ENCODE data around the gene MICU1. TPM values are rescaled to one million over a fixed set of nuclear protein-coding genes. Genes with fewer than 3 reads are reported as not detected.

The MICU1 gene
- total RNA-seq, 1 experiment from 2014 or later, result 46.9 TPM

GRCh38 chr10:72425133-72425532 lies 200.7 kb downstream of the MICU1 start:
- Histone ChIP-seq H3K4me3 (ENCODE audit: low read depth in 2 of 2, low read length in 2 of 2) (no peak overlapping the region), H3K9me3 (ENCODE audit: control insufficient read depth, insufficient read depth, low read depth, low read length) (no peaks in the 10 kb centered on the region), H3K27ac (ENCODE audit: low read length) (no peak overlapping the region), H3K4me1 (ENCODE audit: control insufficient read depth, insufficient read depth, low read length) (no peaks in the 10 kb centered on the region), H3K27me3 (ENCODE audit: control insufficient read depth, insufficient read depth, low read length) (no peaks in the 10 kb centered on the region), H3K36me3 (ENCODE audit: control insufficient read depth, insufficient read depth, low read length) (no peaks in the 10 kb centered on the region)
- no peak for TF ChIP-seq SIN3A (IDR thresholded peaks at IDR 0.05; ENCODE audit: borderline replicate concordance, insufficient read depth, low read depth, low read length)
- no peak for TF ChIP-seq TCF7L2 (IDR thresholded peaks at IDR 0.05; ENCODE audit: low read depth, low read length)
- TF ChIP-seq CTCF (IDR thresholded peaks at IDR 0.05), result no peak
- no peak for TF ChIP-seq REST (IDR thresholded peaks at IDR 0.05; ENCODE audit: insufficient read depth in 1 of 2, low read depth in 2 of 2, low read length in 1 of 2)
- TF ChIP-seq POLR2AphosphoS5 (IDR thresholded peaks at IDR 0.05; ENCODE audit: low read depth, low read length), result no peak
- intact Hi-C loops (cut with micrococcal nuclease; ENCODE audit: unreplicated experiment) (no loop called here), in situ Hi-C loops (cut with HindIII; ENCODE audit: low pct_unique_long_range_greater_than_20kb, low sequenced_read_pairs) (no loop called here)
- no peak for ATAC-seq
- POLR2A ChIA-PET, result no interaction called here
- CTCF ChIA-PET, result no interaction called here
- DNase-seq (ENCODE audit: low read depth, low spot score), result no peak
- no TSS peak for BruUV-seq (replicated peaks)

- TF ChIP-seq TCF7L2 (IDR thresholded peaks at IDR 0.05; ENCODE audit: low read depth, low read length) (no peak), REST (IDR thresholded peaks at IDR 0.05; ENCODE audit: insufficient read depth in 1 of 2, low read depth in 2 of 2, low read length in 1 of 2) (no peak), CTCF (IDR thresholded peaks at IDR 0.05) (no peak), SIN3A (IDR thresholded peaks at IDR 0.05; ENCODE audit: borderline replicate concordance, insufficient read depth, low read depth, low read length) (no peak)
- DNase-seq (ENCODE audit: low read depth, low spot score) (no peak), ATAC-seq (no peak)
- BruUV-seq (replicated peaks), result no TSS peak
- no peaks in the 10 kb centered on the region for H3K27me3 ChIP-seq (ENCODE audit: control insufficient read depth, insufficient read depth, low read length)
- in situ Hi-C loops (cut with HindIII; ENCODE audit: low pct_unique_long_range_greater_than_20kb, low sequenced_read_pairs) (no loop called here), intact Hi-C loops (cut with micrococcal nuclease; ENCODE audit: unreplicated experiment) (no loop called here)
- H3K36me3 ChIP-seq (ENCODE audit: control insufficient read depth, insufficient read depth, low read length), result no peaks in the 10 kb centered on the region
- H3K9me3 ChIP-seq (ENCODE audit: control insufficient read depth, insufficient read depth, low read depth, low read length), result no peaks in the 10 kb centered on the region
- no peak overlapping the region for H3K4me3 ChIP-seq (ENCODE audit: low read depth in 2 of 2, low read length in 2 of 2)
- H3K27ac ChIP-seq (ENCODE audit: low read length), result no peak overlapping the region
- no peaks in the 10 kb centered on the region for H3K4me1 ChIP-seq (ENCODE audit: control insufficient read depth, insufficient read depth, low read length)
- ChIA-PET POLR2A (no interaction called here), CTCF (no interaction called here)
Observed at GRCh38 chr10:72424561-72424960, 201.3 kb downstream of the MICU1 start.
